Measurements from ENCODE around the gene GRIK4. TPM values are rescaled to one million over a fixed set of nuclear protein-coding genes. Genes with fewer than 3 reads are reported as not detected.

GRIK4 gene
- total and polyA plus RNA-seq, 8 donors: 0.76 to 10.1 (median 7.7) TPM

DNA sequence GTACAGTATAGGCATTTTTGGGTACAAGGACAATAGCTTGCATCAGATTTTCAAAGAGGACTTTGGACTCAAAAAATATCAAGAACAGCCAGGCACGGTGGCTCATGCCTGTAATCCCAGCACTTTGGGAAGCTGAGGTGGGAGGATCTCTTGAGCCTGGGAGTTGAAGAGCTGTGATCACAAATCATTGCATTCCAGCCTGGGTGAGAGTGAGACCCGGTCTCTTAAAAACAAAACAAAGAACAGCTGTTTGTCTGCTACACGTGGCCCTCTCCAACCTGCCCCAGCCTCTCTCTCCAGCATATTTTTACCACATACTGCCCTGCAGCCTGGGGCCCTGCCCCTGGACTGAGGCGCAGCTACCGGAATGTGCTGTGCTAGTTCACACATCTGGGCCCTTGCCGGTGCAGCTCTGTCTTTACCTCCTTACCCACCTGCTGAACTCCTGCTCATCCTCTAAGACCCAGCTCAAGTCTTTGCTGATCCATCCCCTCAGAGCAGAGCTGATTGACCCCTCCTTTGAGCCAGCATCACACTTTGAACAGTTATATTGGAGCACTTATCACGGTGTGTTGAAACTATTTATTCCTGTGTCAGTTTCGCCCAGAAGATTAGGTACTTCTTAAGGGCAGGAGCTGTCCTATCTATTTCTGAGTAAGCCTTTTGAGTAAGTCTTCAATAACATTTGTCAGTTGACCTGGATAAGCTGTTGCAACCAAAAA lies 29.4 kb downstream of the GRIK4 start:
- ATAC-seq (peak; percentile 64), DNase-seq (peak in 1 of 4 donors; percentile 11)
- no peak for TF ChIP-seq CTCF (IDR thresholded peaks at IDR 0.05)
- H3K9me3 ChIP-seq: peaks cover 0 to 3% of the 10 kb centered on the region in 2 donors
- H3K4me3 ChIP-seq: no peak overlapping the region
- no peaks in the 10 kb centered on the region for H3K36me3 ChIP-seq
- H3K4me1 ChIP-seq: no peaks in the 10 kb centered on the region
- intact Hi-C loops (cut with DNase I): no loop called here
- H3K27ac ChIP-seq: no peak overlapping the region
- H3K27me3 ChIP-seq: no peaks in the 10 kb centered on the region

GRCh38 chr11:120543521-120544215 lies 32.1 kb downstream of the GRIK4 start:
- H3K36me3 ChIP-seq: no peaks in the 10 kb centered on the region
- no peak overlapping the region for H3K4me3 ChIP-seq
- ATAC-seq: no peak
- peak in 1 of 4 donors; percentile 13 for DNase-seq
- peaks cover 0 to 3% of the 10 kb centered on the region in 2 donors for H3K9me3 ChIP-seq
- H3K27ac ChIP-seq: no peak overlapping the region
- H3K4me1 ChIP-seq: peaks cover 6% of the 10 kb centered on the region in 2 donors
- TF ChIP-seq CTCF (IDR thresholded peaks at IDR 0.05): no peak
- H3K27me3 ChIP-seq: peaks cover 0 to 4% of the 10 kb centered on the region in 2 donors
- intact Hi-C loops (cut with DNase I): no loop called here

DNA sequence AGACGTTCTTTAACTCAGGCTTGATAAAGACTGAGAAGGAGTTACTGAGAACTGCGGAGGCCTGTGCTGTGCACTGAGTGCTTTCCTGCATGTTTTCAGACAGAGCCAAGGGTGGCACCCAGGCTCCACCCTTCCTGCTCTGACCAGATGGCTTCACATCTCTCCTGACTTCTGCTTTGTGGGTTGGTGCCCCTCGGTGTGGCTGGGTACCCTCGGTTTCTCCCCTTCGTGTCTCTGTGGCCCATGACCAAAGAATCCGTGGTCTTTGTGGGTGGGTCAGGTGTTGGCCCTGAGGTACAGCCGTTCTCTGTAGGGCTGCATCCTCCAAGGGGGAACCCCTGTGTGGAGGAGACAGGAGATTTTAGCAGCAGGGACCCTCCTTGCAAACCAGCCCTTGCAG lies 34.3 kb downstream of the GRIK4 start:
- H3K27ac ChIP-seq: no peak overlapping the region
- intact Hi-C loops (cut with DNase I): no loop called here

DNA sequence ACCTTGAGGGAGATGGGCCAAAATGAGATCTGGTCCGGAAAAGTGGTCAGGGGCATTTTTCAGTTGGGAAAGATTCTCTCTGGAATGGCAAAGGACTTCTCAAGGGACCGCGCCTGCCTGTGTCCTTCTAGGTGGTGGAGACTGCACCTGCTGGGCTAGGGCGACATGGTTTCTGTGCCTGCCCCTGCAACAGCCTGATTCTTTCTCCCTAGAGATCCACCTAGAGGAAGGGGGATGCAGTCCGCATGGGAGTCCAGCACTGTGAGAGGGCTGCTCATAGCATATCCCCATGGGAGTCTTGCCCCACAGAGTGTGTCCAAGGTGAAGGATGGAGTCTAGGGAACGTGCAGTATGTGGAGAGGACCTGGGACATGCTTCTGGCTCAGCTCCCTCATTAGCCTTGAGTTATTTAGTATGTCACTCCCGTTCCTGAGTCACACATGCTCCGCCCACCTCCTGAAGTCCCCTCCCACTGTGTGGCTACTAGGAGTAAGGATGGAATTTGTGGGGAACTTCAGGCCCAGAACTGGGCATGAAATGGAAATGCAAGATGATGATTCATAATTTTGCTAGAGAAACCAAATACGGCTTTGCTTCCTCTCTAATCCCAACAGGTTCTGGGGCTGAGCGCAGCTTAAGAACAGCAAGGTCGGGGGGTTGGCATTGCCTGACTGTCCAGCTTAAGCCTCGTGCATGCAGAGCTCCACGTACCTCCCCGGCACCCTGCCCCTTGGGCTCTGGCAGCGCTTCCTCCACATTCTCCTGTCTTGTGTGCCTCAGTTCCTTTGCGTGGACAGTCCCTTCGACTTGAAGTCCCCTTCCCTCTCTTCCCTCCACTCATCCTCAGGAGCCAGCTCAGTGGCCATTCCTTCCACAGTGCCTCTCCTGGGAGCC lies 35.0 kb downstream of the GRIK4 start:
- no peaks in the 10 kb centered on the region for H3K36me3 ChIP-seq
- peaks cover 0 to 3% of the 10 kb centered on the region in 2 donors for H3K9me3 ChIP-seq
- H3K27me3 ChIP-seq: peaks cover 0 to 12% of the 10 kb centered on the region in 2 donors
- intact Hi-C loops (cut with DNase I): no loop called here
- DNase-seq (peak in 2 of 4 donors; percentile 52 to 73), ATAC-seq (peak; percentile 87)
- H3K4me1 ChIP-seq: peaks cover 6% of the 10 kb centered on the region in 2 donors
- TF ChIP-seq CTCF (IDR thresholded peaks at IDR 0.05): no peak
- H3K4me3 ChIP-seq: no peak overlapping the region
- H3K27ac ChIP-seq: peak overlapping the region; percentile 26 to 42

More for the DNA sequence above, 34.3 kb downstream of the GRIK4 start:
- Histone ChIP-seq H3K27me3 (peaks cover 0 to 12% of the 10 kb centered on the region in 2 donors), H3K36me3 (no peaks in the 10 kb centered on the region), H3K9me3 (peaks cover 0 to 3% of the 10 kb centered on the region in 2 donors), H3K4me1 (peaks cover 6% of the 10 kb centered on the region in 2 donors), H3K4me3 (no peak overlapping the region)
- DNase-seq (peak in 1 of 4 donors; percentile 20), ATAC-seq (no peak)
- TF ChIP-seq CTCF (IDR thresholded peaks at IDR 0.05): no peak
